NOMO-1 (cell line): ENCODE results near the gene CAMK2G.
"Not testable (repeated sequence)": the region's sequence is repeated elsewhere in the genome, so short reads cannot be mapped to it uniquely, and the experiment has no call there.

Source experiments
- DNase-seq, 2 experiments: peaks; one replicate each; lab custom pipeline; 2025; ENCODE audit not compliant: unreplicated experiment in 2 of 2; lab: John Stamatoyannopoulos, UW

Gene CAMK2G

DNA sequence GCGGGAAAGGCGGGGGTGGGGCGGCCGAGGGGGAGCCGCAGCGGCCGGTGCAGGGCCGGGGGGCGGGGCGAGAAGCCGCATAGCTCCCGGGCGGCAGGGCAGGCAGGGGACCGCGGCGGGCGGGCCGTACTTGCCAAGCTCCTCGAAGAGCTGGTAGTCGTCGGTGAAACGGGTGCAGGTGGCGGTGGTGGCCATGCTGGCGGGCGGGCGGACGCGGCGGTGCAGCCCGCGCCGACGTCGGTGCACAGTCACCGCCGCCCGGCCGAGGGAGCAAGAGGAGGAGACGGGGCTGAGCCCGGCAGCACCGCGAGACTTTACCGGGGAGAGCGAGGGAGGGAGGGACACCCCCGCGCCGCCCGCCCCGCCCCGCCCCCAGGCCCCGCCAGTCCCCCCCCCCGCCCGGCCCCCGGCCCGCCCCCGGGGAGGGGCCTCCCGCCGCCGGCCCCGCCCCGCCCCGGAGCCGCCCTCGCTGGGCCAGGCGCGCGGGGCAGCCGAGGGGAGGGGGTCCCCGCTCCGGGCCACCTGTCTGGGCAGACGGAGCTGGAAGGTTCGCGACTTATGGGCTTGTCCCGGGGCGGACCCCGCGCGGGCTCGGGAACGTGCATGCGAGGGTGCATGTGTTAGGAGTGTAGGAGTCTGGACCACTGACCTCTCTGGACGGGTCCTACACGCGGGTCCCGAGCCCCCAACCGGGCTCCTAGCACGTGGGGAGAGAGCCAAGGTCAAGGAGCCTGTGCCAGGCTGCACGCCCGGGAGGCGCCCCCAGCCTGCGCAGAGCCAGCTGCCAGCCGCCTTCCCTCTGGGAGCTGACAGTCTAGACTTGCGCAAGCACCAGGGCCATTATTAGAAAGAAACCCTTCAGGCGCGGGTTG lies at the start of gene CAMK2G:
Gene CAMK2G (minus strand): TSS at position 289 of the 872 bp plus-strand sequence. CDS start 94 bp downstream, at position 195.
- DNase-seq, result peak; percentile 74 to 81

DNA sequence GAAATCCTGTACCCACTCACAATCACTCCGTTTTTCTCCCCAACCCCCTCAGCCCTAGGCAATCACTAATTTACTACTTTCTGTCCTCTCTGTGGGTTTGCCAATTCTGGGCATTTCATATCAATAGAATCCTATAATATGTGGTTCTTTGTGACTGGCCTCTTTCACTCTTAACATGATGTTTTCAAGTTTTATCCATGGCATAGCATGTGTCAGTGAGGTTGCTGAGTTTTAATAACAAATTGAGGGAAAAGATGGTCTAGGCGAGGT lies 48.4 kb upstream of the CAMK2G start:
- DNase-seq, result no peak

DNA sequence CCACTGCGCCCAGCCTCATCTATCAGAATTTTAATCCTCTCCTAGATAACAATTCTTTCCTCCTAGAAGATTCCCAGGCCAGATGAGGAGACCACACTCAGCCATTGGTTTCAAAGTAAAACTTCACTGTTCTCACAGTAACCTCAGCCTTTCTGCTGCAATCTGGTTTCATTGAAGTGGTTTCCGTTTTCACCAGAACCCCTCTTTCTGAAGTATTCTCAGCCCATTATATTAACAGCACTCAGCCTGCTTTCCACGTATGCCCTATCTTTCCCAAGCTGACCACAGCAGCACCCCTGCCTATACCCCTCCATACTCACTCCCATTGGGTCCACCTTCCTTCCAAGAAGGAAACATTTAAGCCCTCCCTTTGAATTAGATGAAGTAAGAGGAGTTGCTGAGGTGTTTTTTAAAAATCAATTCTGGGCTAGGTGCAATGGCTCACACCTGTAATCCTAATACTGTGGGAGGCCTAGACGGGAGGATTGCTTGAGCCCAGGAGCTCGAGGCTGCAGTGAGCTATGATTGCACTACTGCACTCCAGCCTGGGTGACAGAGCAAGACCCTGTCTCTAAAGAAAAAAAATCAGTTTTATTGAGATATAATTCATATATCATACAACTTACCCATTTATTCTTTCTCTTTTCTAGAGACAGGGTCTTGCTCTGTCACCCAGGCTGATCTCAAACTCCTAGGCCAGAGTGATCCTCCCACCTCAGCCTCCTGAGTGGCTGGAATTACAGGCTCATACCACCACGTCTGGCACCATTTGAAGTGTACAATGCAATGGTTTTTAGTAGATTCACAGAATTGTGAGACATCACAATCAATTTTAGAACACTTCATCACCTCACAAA lies 47.9 kb upstream of the CAMK2G start:
- no peak for DNase-seq

DNA sequence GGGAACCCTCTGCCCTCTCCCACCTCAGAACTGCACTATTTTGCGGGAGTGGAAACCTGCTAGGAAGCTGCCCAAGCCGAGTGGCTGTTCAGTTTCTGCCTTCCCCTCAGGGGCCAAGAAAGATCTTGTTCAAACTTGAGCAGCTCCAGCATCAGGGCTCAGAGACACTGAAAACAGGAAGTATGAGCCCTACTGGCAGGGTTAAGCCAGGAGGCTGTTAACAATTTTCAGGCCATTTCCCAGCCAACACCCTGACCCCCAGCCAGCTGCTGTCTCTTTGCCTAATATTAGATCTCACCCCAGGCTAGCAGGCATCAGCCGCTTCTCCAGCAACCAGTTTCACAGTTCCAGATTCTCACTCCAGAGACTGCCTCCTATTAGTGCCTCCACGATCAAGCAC lies 45.7 kb upstream of the CAMK2G start:
- DNase-seq, result peak; percentile 85 to 87

DNA sequence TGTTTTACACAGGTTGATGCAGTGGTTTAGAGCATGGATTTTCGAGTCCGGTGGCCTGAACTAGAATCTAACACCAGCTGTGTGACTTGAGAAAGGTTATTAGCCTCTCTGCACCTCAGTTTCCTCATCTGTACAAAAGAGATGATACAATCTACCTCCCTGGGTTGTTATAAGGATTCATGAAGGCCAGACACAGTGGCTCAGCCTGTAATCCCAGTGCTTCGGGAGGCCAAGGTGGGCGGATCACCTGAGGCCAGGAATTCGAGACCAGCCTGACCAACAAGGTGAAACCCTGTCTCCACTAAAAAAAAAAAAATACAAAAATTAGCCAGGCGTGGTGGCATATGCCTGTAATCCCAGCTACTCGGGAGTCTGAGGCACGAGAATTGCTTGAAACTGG lies 45.1 kb upstream of the CAMK2G start:
- DNase-seq, result not testable (repeated sequence)

GRCh38 chr10:73917566-73918305 lies 43.4 kb upstream of the CAMK2G start:
- DNase-seq, result no peak

DNA sequence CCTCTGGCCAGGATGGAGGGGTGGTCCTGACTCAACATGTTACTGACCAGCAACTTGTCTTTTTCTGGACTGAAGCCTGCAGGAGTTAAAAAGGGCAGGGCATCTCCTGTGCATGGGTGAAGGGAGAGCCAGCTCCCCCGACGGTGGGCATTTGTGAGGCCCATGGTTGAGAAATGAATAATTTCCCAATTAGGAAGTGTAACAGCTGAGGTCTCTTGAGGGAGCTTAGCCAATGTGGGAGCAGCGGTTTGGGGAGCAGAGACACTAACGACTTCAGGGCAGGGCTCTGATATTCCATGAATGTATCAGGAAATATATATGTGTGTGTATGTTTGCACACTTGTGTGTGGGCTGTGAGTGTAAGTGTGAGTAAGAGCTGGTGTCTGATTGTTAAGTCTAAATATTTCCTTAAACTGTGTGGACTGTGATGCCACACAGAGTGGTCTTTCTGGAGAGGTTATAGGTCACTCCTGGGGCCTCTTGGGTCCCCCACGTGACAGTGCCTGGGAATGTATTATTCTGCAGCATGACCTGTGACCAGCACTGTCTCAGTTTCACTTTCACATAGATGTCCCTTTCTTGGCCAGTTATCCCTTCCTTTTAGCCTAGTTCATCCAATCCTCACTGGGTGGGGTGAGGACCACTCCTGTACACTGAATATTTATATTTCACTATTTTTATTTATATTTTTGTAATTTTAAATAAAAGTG lies 42.6 kb upstream of the CAMK2G start:
- peak; percentile 8 to 22 for DNase-seq

- DNase-seq, result no peak
Observed at GRCh38 chr10:73915206-73915851, 41.0 kb upstream of the CAMK2G start.

- DNase-seq, result no peak
Observed at GRCh38 chr10:73914036-73914435, 39.7 kb upstream of the CAMK2G start.

DNA sequence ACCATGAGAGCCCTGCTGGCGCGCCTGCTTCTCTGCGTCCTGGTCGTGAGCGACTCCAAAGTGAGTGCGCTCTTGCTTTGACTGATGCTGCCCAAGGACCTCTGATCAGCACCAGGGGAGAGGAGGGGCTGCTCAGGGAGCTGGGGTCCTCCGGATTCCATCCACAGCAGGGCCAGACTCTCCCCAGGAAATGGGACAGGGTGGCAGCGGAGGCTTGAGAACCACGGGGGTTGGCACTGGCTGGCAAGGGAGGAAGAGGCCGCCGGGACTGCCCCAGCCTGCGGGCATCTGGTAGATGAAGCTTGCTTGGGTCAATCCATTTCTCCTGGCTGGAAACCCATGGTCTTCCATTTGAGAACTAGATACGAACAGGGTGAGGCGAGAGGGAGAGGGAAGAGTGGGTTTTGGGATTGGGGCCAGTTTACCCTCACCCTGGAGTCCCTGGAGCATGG lies 37.2 kb upstream of the CAMK2G start:
- DNase-seq, result no peak

DNA sequence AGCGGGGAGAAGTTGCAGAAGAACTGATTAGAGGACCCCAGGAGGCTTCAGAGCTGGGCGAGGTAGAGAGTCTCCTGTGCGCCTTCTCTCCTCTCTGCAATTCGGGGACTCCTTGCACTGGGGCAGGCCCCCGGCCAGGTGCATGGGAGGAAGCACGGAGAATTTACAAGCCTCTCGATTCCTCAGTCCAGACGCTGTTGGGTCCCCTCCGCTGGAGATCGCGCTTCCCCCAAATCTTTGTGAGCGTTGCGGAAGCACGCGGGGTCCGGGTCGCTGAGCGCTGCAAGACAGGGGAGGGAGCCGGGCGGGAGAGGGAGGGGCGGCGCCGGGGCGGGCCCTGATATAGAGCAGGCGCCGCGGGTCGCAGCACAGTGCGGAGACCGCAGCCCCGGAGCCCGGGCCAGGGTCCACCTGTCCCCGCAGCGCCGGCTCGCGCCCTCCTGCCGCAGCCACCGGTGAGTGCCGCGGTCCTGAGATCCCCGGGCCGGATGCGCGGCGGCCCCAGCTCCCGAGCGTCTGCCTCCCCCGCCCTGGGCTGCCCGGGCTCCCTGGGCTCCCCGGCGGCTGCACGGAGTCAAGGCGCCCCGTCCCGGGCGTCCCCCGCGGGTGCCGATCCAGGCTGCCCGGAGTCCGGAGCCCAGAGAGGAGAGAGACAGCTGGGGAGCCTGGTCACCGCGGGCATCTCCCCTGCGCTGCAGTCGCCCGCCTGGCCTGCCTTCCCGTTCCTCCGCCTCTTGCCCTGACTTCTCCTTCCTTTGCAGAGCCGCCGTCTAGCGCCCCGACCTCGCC lies 36.6 kb upstream of the CAMK2G start, which contains the start of gene PLAU:
Gene PLAU (plus strand): TSS at position 369 of the 789 bp plus-strand sequence. CDS start 424 bp downstream, outside the sequence.
- peak; percentile 67 to 78 for DNase-seq

GRCh38 chr10:73910401-73910763 lies 36.0 kb upstream of the CAMK2G start:
- no peak for DNase-seq

- DNase-seq, result no peak
Observed at GRCh38 chr10:73909540-73910115, 35.3 kb upstream of the CAMK2G start.

DNA sequence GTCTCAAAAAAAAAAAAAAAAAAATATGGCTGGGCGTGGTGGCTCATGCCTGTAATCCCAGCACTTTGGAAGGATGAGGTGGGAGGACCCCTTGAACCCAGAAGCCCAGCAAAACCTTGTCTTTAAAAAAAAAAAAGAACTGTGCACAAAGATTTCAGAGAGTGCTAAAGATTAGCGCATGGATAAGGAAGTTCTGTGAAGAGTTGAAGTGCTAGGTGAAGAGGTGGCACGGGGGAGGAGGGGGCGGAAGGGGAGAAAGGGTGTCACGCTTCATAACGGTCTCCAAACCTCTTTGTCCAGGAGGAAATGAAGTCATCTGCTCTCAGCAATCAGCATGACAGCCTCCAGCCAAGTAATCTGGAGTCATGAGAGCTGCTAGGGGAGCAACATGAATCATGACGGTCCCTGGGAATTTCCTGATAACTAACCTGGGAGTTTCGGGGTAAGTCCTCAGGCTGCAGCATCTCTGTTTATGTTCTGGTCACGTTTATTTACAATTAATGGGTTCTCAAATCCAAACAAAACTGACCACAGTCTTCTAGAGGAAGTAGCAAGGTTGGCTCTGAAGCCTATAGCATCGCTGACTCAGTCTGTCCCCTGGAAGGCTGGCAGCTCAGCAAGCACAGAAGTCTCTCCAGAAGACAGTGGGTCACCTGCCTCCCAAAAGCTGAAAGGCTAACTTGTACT lies 34.6 kb upstream of the CAMK2G start:
- peak; percentile 52 to 72 for DNase-seq

DNA sequence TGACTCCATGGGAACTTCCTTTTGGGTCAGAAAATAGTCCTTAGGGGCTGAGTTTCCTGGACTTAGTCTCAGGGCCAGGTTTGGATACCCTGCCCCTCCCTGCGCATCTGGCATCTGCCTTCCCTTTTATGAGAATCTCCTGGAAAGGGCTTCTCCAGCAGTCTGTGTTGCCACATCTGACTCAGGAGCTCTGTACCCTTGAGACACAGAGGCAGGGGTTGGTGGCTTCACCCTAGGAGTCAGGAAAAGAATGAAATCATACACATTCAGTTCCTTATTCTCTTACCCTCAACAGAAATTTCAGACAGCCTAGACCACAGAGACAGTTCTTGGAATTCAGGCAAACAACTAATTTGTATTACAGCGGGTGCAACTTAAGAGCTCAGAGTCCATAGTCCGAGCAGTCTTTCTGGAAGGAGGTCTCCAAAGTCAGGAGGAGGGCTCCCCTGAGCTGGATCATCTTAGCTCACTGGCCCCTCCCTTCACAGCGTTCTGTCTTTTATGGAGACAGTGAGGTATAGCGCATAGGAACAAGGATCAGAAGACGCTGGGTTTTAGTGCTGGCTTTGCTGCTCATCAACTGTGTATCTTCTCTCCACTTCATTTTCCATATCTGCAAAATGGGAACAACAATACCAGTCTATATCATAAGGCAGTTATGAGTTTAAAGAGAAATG lies 33.6 kb upstream of the CAMK2G start:
- peak; percentile 85 to 94 for DNase-seq

GRCh38 chr10:73906524-73907447 lies 32.4 kb upstream of the CAMK2G start:
- peak; percentile 39 to 48 for DNase-seq
